Keratinocyte (primary cell): Measurements from ENCODE around the gene DNAH17.

Source experiments
- EZH2 ChIP-seq: IDR thresholded peaks from one replicate; pipeline ENCODE4 v1.6.1; 2012; ENCODE audit warnings: inconsistent platforms, mild to moderate bottlenecking, low read length, moderate library complexity
- TF ChIP-seq, protein P1 (sequence below), 3 experiments: IDR thresholded peaks in 1 of 3; conservative IDR thresholded peaks in 1 of 3; optimal IDR thresholded peaks in 1 of 3; 2 replicates in 2 of 3; 3 replicates in 1 of 3; pipeline versions ENCODE3 to v1.5.1; 2011; ENCODE audit warnings: low read length in 3 of 3, mild to moderate bottlenecking in 3 of 3, moderate library complexity in 2 of 3, control low read depth in 1 of 3, inconsistent platforms in 1 of 3; ENCODE audit not compliant: insufficient read depth in 2 of 3; ENCODE audit errors: extremely low read depth in 1 of 3

GRCh38 chr17:78529251-78529650 lies 47.9 kb downstream of the DNAH17 start:
- TF ChIP-seq, protein P1, sequence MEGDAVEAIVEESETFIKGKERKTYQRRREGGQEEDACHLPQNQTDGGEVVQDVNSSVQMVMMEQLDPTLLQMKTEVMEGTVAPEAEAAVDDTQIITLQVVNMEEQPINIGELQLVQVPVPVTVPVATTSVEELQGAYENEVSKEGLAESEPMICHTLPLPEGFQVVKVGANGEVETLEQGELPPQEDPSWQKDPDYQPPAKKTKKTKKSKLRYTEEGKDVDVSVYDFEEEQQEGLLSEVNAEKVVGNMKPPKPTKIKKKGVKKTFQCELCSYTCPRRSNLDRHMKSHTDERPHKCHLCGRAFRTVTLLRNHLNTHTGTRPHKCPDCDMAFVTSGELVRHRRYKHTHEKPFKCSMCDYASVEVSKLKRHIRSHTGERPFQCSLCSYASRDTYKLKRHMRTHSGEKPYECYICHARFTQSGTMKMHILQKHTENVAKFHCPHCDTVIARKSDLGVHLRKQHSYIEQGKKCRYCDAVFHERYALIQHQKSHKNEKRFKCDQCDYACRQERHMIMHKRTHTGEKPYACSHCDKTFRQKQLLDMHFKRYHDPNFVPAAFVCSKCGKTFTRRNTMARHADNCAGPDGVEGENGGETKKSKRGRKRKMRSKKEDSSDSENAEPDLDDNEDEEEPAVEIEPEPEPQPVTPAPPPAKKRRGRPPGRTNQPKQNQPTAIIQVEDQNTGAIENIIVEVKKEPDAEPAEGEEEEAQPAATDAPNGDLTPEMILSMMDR (optimal IDR thresholded peaks at IDR 0.05 in 1 of 3, IDR thresholded peaks at IDR 0.05 in 1 of 3, conservative IDR thresholded peaks at IDR 0.05 in 1 of 3; ENCODE audit: extremely low read depth in 1 of 3, insufficient read depth in 2 of 3, low read length in 3 of 3) = no peak
- TF ChIP-seq EZH2 = no peak
